ENCODE results near the gene DISP2.

GRCh38 chr15:40389824-40390595 is 32.0 kb downstream of the DISP2 start:
- TF ChIP-seq CTCF (IDR thresholded peaks at IDR 0.05; ENCODE audit: control extremely low read depth in 1 of 3, insufficient read depth in 1 of 3, low read depth in 1 of 3, low read length in 3 of 3) (no peak), MAFK (IDR thresholded peaks at IDR 0.05; ENCODE audit: low read depth, low read length) (no peak), MAX (IDR thresholded peaks at IDR 0.05) (no peak), GABPA (IDR thresholded peaks at IDR 0.05; ENCODE audit: borderline replicate concordance, insufficient read depth, low read length) (no peak), KDM1A (IDR thresholded peaks at IDR 0.05; ENCODE audit: borderline replicate concordance, low read length) (no peak), TBP (IDR thresholded peaks at IDR 0.05; ENCODE audit: low read depth, low read length) (no peak), BACH1 (IDR thresholded peaks at IDR 0.05; ENCODE audit: low read length) (no peak), CEBPB (IDR thresholded peaks at IDR 0.05; ENCODE audit: low read depth, low read length) (no peak), BRCA1 (IDR thresholded peaks at IDR 0.05; ENCODE audit: low read depth, low read length) (no peak), POLR2AphosphoS5 (IDR thresholded peaks at IDR 0.05; ENCODE audit: low read depth, low read length) (no peak)

Data from H1 (cell line).